ENCODE results near the gene FTH1. TPM values are rescaled to one million over a fixed set of nuclear protein-coding genes. Genes with fewer than 3 reads are reported as not detected.

Gene FTH1
- total RNA-seq, 1 experiment from 2014 or later = 3,345 TPM

GRCh38 chr11:61950035-61950547, 17.3 kb downstream of the FTH1 start, which contains the start of gene BEST1:
Gene BEST1, plus strand, starts transcription at chr11:61950351. Its CDS starts 1,456 bp downstream, at chr11:61951807.
- no peak within 1 kb of the TSS for H3K9ac ChIP-seq (ENCODE audit: low read length)
- H3K9me3 ChIP-seq (ENCODE audit: control insufficient read depth in 1 of 2, insufficient read depth in 1 of 2, low read depth in 1 of 2, low read length in 2 of 2) = no peaks in the 10 kb centered on the region
- H3K36me3 ChIP-seq (ENCODE audit: control insufficient read depth in 1 of 2, insufficient read depth in 2 of 2, low read length in 2 of 2) = no peaks in the 10 kb centered on the region
- H3K4me2 ChIP-seq (ENCODE audit: low read length) = no peak within 1 kb of the TSS
- TF ChIP-seq ZFX (IDR thresholded peaks at IDR 0.05) = no peak
- TF ChIP-seq SP1 (IDR thresholded peaks at IDR 0.05; ENCODE audit: low read depth) = no peak
- TF ChIP-seq TCF7L2 (IDR thresholded peaks at IDR 0.05; ENCODE audit: borderline replicate concordance, extremely low read depth, insufficient read depth, insufficient read length) = no peak
- no peak for TF ChIP-seq ZNF274 (IDR thresholded peaks at IDR 0.05; ENCODE audit: low read depth, low read length)
- TF ChIP-seq EGR1 (IDR thresholded peaks at IDR 0.05; ENCODE audit: low read depth) = no peak
- TF ChIP-seq RAD21 (IDR thresholded peaks at IDR 0.05; ENCODE audit: low read depth) = no peak
- TF ChIP-seq ATF3 (IDR thresholded peaks at IDR 0.05) = no peak
- TF ChIP-seq, protein P1, sequence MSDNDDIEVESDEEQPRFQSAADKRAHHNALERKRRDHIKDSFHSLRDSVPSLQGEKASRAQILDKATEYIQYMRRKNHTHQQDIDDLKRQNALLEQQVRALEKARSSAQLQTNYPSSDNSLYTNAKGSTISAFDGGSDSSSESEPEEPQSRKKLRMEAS (IDR thresholded peaks at IDR 0.05) = no peak
- no peak for TF ChIP-seq ELF1 (IDR thresholded peaks at IDR 0.05; ENCODE audit: borderline replicate concordance, low read depth)
- no peak for TF ChIP-seq SIN3A (IDR thresholded peaks at IDR 0.05; ENCODE audit: low read depth)
- no peak for TF ChIP-seq CBX3 (IDR thresholded peaks at IDR 0.05; ENCODE audit: low read depth)
- no peak for TF ChIP-seq POLR2A (IDR thresholded peaks at IDR 0.05; ENCODE audit: borderline replicate concordance, extremely low read depth, insufficient read depth, insufficient read length)
- TF ChIP-seq REST (IDR thresholded peaks at IDR 0.05; ENCODE audit: low read depth) = no peak
- no peak for TF ChIP-seq EZH2phosphoT487 (IDR thresholded peaks at IDR 0.05; ENCODE audit: borderline replicate concordance)
- TF ChIP-seq JUND (IDR thresholded peaks at IDR 0.05) = no peak
- TF ChIP-seq CEBPB (IDR thresholded peaks at IDR 0.05; ENCODE audit: low read depth) = no peak
- TF ChIP-seq ZBTB33 (IDR thresholded peaks at IDR 0.05; ENCODE audit: extremely low read depth, insufficient replicate concordance, low read length) = no peak
- no peak for TF ChIP-seq YY1 (IDR thresholded peaks at IDR 0.05; ENCODE audit: extremely low read depth, insufficient replicate concordance, low read depth, low read length)
- BruUV-seq (replicated peaks) = TSS peak; percentile 92
- intact Hi-C loops (cut with micrococcal nuclease) = no loop called here
- no peak for ATAC-seq
- H3K27me3 ChIP-seq (ENCODE audit: insufficient read depth, low read length) = no peaks in the 10 kb centered on the region
- peak within 1 kb of the TSS; percentile 32 for H2AFZ ChIP-seq (ENCODE audit: low read depth, low read length, poor library complexity, severe bottlenecking)
- H3K9me2 ChIP-seq (ENCODE audit: insufficient read depth) = no peaks in the 10 kb centered on the region
- POLR2A ChIA-PET = interaction anchor here (0.6 to 5.5 kb wide), 14 partner anchors 12 to 162 kb away, joined by 3 to 60 read pairs (median 6); partner anchors contain the start of gene FTH1
- RAD21 ChIA-PET (ENCODE audit: low non-redundant PET in 1 of 2, low total read pairs in 2 of 2, uncharacterized antibody in 2 of 2, unreplicated experiment in 2 of 2) = interaction anchor here (0.7 kb wide), 2 partner anchors 35 to 42 kb away, joined by 4 to 13 read pairs; no protein-coding TSS in a partner anchor
- H3K4me1 ChIP-seq (ENCODE audit: control insufficient read depth in 1 of 2, insufficient read depth in 2 of 2, low read length in 2 of 2) = peaks cover 4 to 13% of the 10 kb centered on the region in 2 experiments; a peak in 2 of 4 replicates
- no peak within 1 kb of the TSS for H3K4me3 ChIP-seq (replicated peaks in 1 of 2; ENCODE audit: low read depth in 1 of 2, low read length in 2 of 2)
- DNase-seq (ENCODE audit: low read depth, low spot score) = no peak
- H4K20me1 ChIP-seq (ENCODE audit: insufficient read depth) = no peaks in the 10 kb centered on the region
- CTCF ChIA-PET = interaction anchor here (0.7 to 6.4 kb wide), 8 partner anchors 9 to 158 kb away, joined by 3 to 162 read pairs (median 8); partner anchors contain the start of genes FEN1 and TMEM258
- H3K27ac ChIP-seq (ENCODE audit: low read depth, low read length) = no peak within 1 kb of the TSS
- no peaks in the 10 kb centered on the region for H3K79me2 ChIP-seq (ENCODE audit: insufficient read depth, low read length)
